Endothelial cell of umbilical vein (primary cell): ENCODE measurements around the gene CHRNA9. TPM values are rescaled to one million over a fixed set of nuclear protein-coding genes. Genes with fewer than 3 reads are reported as not detected.

Source experiments
- BruUV-seq: library from RNA; stranded (reverse); fragments of 400-500 nt; replicated peaks from 2 replicates; lab custom pipeline; 2021; lab: Mats Ljungman, UMichigan
- CTCF ChIA-PET: fragments of 300-600, 350-600 bp; sonication (Branson Sonifier 250); formaldehyde crosslinking; loops from one replicate; lab custom pipeline; 2021; ENCODE audit warnings: antibody characterized with exemption, inconsistent platforms; lab: Charles Lee
- POLR2A ChIA-PET: fragments of 300-600, 350-600 bp; sonication (Branson Sonifier 250); formaldehyde crosslinking; loops from one replicate; lab custom pipeline; 2021; ENCODE audit warnings: antibody characterized with exemption, inconsistent platforms; lab: Charles Lee
- DNase-seq: peaks from one replicate; pipeline ENCODE4 v3.0.0-alpha.2; 2011; ENCODE audit warnings: low read depth, low spot score
- FAIRE-seq: peaks from 2 replicates; lab custom pipeline; 2011; peaks lifted over from hg19 to GRCh38; lab: Jason Lieb, UNC
- H2AFZ ChIP-seq: 2 replicates; pipeline ENCODE4 v1.6.0; 2012; ENCODE audit warnings: low read depth, low read length, control low read depth, inconsistent platforms
- H3K27ac ChIP-seq: 2 replicates; pipeline ENCODE4 v1.5.1; 2011; ENCODE audit warnings: low read depth, mild to moderate bottlenecking, control low read depth, low read length, moderate library complexity; ENCODE audit not compliant: insufficient read depth
- H3K27me3 ChIP-seq, 2 experiments: 2 replicates each; pipeline versions ENCODE4 v1.6.0 to v1.6.1; 2011; ENCODE audit warnings: low read length in 2 of 2, mixed read lengths in 1 of 2; ENCODE audit not compliant: control insufficient read depth in 2 of 2, insufficient read depth in 2 of 2
- H3K36me3 ChIP-seq, 2 experiments: 2 replicates in 1 of 2; 3 replicates in 1 of 2; pipeline ENCODE4 v1.5.1; 2011; ENCODE audit warnings: low read length in 2 of 2, mild to moderate bottlenecking in 1 of 2, moderate library complexity in 1 of 2; ENCODE audit not compliant: control insufficient read depth in 2 of 2, insufficient read depth in 2 of 2; ENCODE audit errors: extremely low read depth in 1 of 2
- H3K4me1 ChIP-seq: 3 replicates; pipeline ENCODE4 v1.5.1; 2011; ENCODE audit warnings: mild to moderate bottlenecking, low read length; ENCODE audit not compliant: control insufficient read depth, insufficient read depth; ENCODE audit errors: extremely low read depth
- H3K4me2 ChIP-seq: 2 replicates; pipeline ENCODE4 v1.6.1; 2011; ENCODE audit warnings: low read length, control low read depth, mixed read lengths; ENCODE audit not compliant: insufficient read depth
- H3K4me3 ChIP-seq, 3 experiments: fragments of 200-600 bp in 1 of 3; sonication (generic), shearing (Covaris generic) in 1 of 3; replicated peaks in 1 of 3; 2 replicates each; pipeline ENCODE4 v1.5.1; 2011 to 2016; ENCODE audit warnings: control low read depth in 3 of 3, low read length in 3 of 3, mild to moderate bottlenecking in 2 of 3, inconsistent platforms in 1 of 3, low read depth in 1 of 3, moderate library complexity in 1 of 3; ENCODE audit not compliant: insufficient read depth in 1 of 3
- H3K79me2 ChIP-seq: 2 replicates; pipeline ENCODE4 v1.6.0; 2012; ENCODE audit warnings: low read length, inconsistent platforms; ENCODE audit not compliant: control insufficient read depth, insufficient read depth
- H3K9ac ChIP-seq: replicated peaks from 2 replicates; pipeline ENCODE3; 2011; ENCODE audit warnings: low read length, control low read depth; ENCODE audit not compliant: insufficient read depth; ENCODE audit errors: extremely low read depth
- H3K9me1 ChIP-seq: replicated peaks from 3 replicates; pipeline ENCODE4 v1.6.0; 2011; ENCODE audit warnings: mild to moderate bottlenecking, low read length; ENCODE audit not compliant: control insufficient read depth, insufficient read depth; ENCODE audit errors: extremely low read depth
- H3K9me3 ChIP-seq: replicated peaks from 2 replicates; pipeline ENCODE4 v1.5.1; 2012; ENCODE audit warnings: low read length, inconsistent platforms; ENCODE audit not compliant: control insufficient read depth, insufficient read depth
- H4K20me1 ChIP-seq: replicated peaks from 2 replicates; pipeline ENCODE3; 2011; ENCODE audit warnings: mild to moderate bottlenecking, low read length; ENCODE audit not compliant: control insufficient read depth, insufficient read depth; ENCODE audit errors: extremely low read depth
- CTCF ChIP-seq, 2 donors: IDR thresholded peaks; 1 replicate in 1 of 2; 2 replicates in 1 of 2; pipeline ENCODE4 v1.5.1; 2011; ENCODE audit warnings: low read length in 2 of 2, mild to moderate bottlenecking in 2 of 2, moderate library complexity in 2 of 2, control low read depth in 1 of 2, inconsistent platforms in 1 of 2, low read depth in 1 of 2; ENCODE audit not compliant: insufficient read depth in 1 of 2; ENCODE audit errors: extremely low read depth in 1 of 2
- EZH2 ChIP-seq: IDR thresholded peaks from 2 replicates; pipeline ENCODE4 v1.6.1; 2012; ENCODE audit warnings: borderline replicate concordance, low read depth, mild to moderate bottlenecking, moderate library complexity, low read length, inconsistent platforms; ENCODE audit not compliant: severe bottlenecking
- GATA2 ChIP-seq: IDR thresholded peaks from 2 replicates; pipeline ENCODE4 v1.7.0; 2011; ENCODE audit warnings: low read depth, mild to moderate bottlenecking, moderate library complexity, mixed read lengths, low read length; ENCODE audit not compliant: insufficient read length, insufficient read depth
- MAX ChIP-seq: IDR thresholded peaks from 2 replicates; pipeline ENCODE4 v1.6.1; 2011; ENCODE audit not compliant: insufficient read depth, insufficient read length
- MYC ChIP-seq: IDR thresholded peaks from one replicate; pipeline ENCODE4 v1.6.1; 2011; ENCODE audit warnings: mild to moderate bottlenecking, low read depth, low read length
- POLR2A ChIP-seq: IDR thresholded peaks from 2 replicates; pipeline ENCODE4 v1.6.1; 2012; ENCODE audit warnings: low read depth, mild to moderate bottlenecking, control low read depth, low read length
- POLR2AphosphoS5 ChIP-seq: IDR thresholded peaks from 2 replicates; pipeline ENCODE4 v1.6.1; 2012; ENCODE audit warnings: low read depth, mild to moderate bottlenecking, control low read depth, low read length, moderate library complexity; ENCODE audit not compliant: insufficient read depth
- dilution Hi-C: fragments of 300-500 bp; cut with MboI; formaldehyde crosslinking; loops from one replicate; pipeline ENCODE4 v1.15.0; 2019; ENCODE audit warnings: low sequenced_read_pairs; ENCODE audit not compliant: extremely low pct_ligation_motif_present
- intact Hi-C: fragments of 100-400 bp; cut with micrococcal nuclease; formaldehyde crosslinking; loops from one replicate; pipeline ENCODE4 v1.10.0; 2022
- polyA plus RNA-seq, 4 experiments: library from polyadenylated mRNA; depleted of rRNA in 3 of 4; stranded (reverse) in 3 of 4; unstranded in 1 of 4; fragments of >200 nt; gene quantifications; 2 replicates each; pipeline versions ENCODE4 v1.2.1 to v1.2.3, GENCODE V29; 2011 to 2012; ENCODE audit warnings: missing spikeins in 1 of 4
- total RNA-seq: library from RNA; stranded (reverse); gene quantifications from 2 replicates; pipeline ENCODE4 v1.2.3, GENCODE V29; 2021

Gene CHRNA9
- total and polyA plus RNA-seq, 2 donors (not counting 3 experiments of a cell fraction or from before 2014, with no cell fraction given), result not detected

- ChIA-PET POLR2A (interaction anchor here (0.7 kb wide), 1 partner anchor 62 kb away, joined by 3 read pairs; no protein-coding TSS in a partner anchor), CTCF (no interaction called here)
- Histone ChIP-seq H3K9ac (no peak overlapping the region), H3K9me3 (no peaks in the 10 kb centered on the region), H2AFZ (no peak overlapping the region), H3K4me3 (no peak overlapping the region), H3K27ac (no peak overlapping the region), H3K36me3 (no peaks in the 10 kb centered on the region), H3K4me1 (no peaks in the 10 kb centered on the region), H3K79me2 (no peaks in the 10 kb centered on the region), H3K9me1 (no peaks in the 10 kb centered on the region), H3K4me2 (no peak overlapping the region), H4K20me1 (no peaks in the 10 kb centered on the region), H3K27me3 (peaks cover 2 to 4% of the 10 kb centered on the region in 2 experiments)
- intact Hi-C loops (no loop called here), dilution Hi-C loops (no loop called here)
- no peak for DNase-seq
- TF ChIP-seq CTCF (IDR thresholded peaks at IDR 0.05; ENCODE audit: extremely low read depth in 1 of 2, insufficient read depth in 1 of 2, low read depth in 1 of 2, low read length in 2 of 2) (no peak), EZH2 (no peak), MYC (no peak), POLR2AphosphoS5 (no peak), POLR2A (no peak), MAX (no peak), GATA2 (no peak)
- no peak for FAIRE-seq
- no TSS peak for BruUV-seq
These were observed 53.1 kb downstream of the CHRNA9 start for GRCh38 chr4:40388239-40388638.
